Hematopoietic multipotent progenitor cell (in vitro differentiated cells): ENCODE results near the gene IFI6. TPM values are rescaled to one million over a fixed set of nuclear protein-coding genes. Genes with fewer than 3 reads are reported as not detected.
"Not testable (repeated sequence)": the region's sequence is repeated elsewhere in the genome, so short reads cannot be mapped to it uniquely, and the experiment has no call there.

Source experiments
- DNase-seq, 3 donors: peaks; one replicate each; pipeline ENCODE4 v3.0.0-alpha.2; 2011 to 2015; ENCODE audit warnings: low read depth in 2 of 3, low spot score in 2 of 3
- total RNA-seq: library from RNA; depleted of rRNA; stranded (reverse); fragments of >200 nt; gene quantifications from one replicate; pipeline ENCODE4 v1.2.3, GENCODE V29; 2012

IFI6 gene
- total RNA-seq, 1 donor = 118 TPM

DNA sequence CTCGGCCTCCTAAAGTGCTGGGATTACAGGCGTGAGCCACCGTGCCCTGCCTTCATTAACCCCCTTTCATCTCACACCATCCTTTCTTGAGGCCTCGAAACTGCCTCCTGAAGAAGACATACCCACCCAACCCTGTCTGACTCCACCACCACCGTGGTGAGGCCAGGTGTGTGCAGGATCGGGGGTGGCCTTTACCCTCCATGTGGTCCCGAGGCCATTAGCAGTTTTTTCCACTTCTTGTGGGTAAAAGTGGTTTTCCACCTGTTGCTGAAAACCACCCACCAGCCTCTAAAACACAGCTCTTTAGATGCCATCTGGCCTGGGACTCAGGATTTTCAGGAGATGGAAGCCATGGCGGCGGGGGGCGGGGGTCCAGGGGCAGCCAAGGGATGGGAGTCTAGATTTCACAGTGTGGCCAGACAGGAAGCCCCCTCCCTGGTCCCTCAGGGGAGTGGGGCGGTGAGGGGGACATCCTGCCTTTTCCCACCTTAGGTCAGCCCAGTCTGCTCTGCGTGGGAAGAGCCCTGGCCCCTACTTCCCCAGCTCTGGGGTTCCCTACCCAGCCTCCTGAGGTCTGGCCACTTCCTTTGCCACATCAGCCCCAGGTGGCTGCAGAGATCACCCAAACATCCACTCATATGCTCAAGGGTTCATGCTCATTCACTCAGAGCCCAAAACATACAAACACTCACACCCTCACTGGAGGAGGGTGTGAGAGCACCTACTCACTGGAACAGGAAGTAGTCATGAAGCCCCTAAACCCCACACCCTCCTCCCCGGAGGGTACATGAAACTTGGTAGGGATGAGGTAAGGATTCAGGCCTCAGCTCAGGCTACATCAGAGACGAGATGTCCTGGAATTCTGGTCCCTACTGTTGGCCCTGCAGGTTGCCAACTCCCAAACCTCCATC, 39.4 kb downstream of the IFI6 start:
- peak in 2 of 3 donors; percentile 60 to 67 for DNase-seq

DNA sequence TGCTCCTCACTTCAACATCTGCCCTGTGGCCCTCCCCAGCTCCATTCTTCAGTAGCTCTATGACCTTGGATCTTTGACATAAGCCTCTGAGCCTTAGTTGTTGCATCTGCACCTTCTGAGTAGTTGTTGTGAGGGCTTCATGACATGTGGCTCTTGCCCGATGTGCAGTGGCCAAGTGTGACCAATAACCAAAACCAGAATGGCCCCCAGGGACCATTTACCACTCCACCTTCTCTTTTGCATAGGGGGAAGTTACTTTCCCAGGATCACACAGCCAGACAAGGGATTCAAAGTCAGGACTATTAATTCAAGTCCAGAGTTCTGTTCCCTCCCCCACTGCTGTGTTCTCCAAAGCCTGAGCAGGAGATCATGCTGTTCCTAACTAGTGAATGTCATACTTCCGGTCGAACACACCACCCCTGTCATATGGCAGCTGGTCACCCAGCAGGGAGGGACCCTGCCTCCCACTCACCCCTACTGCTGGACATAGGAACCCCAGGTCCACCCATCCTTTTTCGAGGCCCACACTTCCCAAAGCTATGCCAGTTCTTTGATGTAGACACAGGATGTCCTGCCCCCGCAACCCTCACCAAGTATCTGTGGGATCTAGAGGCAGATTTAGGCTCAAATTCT, 41.0 kb downstream of the IFI6 start:
- DNase-seq = no peak

DNA sequence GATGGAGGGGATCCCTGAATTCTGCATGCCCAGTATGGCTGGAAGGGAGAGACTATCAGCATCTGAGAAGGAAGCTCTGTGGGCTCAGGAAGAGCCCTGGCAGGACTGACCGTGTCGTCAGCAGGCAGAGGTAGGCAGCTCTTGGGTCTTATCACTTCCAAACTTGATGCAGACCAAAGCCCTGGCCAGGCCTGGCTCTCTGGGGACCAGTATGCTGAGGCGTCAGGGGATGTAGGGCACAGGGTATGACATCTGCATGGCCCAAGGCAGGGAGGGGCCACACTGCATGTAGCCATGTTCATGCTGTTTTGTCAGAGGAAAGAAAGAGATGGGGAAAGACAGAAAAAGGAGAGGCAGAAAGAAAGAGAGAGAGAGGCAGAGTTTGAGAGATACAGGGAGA, 43.3 kb downstream of the IFI6 start:
- DNase-seq = no peak

DNA sequence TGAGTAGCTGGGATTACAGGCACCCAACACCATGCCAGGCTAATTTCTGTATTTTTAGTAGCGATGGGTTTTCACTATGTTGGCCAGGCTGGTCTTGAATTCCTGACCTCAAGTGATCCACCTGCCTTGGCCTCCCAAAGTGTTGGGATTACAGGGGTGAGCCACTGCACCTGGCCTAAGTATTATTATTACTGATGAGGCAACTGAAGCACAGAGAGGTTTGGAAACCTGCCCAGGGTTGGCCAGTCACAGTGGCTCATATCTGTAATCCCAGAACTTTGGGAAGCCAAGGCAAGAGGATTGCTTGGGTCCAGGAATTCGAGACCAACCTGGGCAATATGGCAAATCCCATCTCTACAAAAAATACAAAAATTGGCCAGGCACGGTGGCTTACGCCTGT, 44.3 kb downstream of the IFI6 start:
- DNase-seq = not testable (repeated sequence)

DNA sequence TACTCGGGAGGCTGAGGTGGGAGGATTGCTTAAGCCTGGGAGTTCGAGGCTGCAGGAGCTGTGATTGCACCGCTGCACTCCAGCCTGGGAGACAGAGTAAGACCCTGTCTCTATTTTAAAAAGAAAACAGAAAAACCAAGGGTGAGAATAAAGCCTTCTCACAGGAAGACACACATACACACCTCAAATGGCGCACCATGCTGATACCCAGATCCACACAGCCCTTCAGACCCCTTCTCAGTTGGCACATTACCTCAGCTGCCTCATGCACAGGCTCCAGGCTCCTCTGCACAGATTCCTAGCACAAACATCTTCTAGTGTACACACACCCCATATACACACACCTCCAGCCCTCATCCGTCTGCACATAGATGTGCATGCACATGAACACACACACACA, 44.9 kb downstream of the IFI6 start:
- DNase-seq = no peak

DNA sequence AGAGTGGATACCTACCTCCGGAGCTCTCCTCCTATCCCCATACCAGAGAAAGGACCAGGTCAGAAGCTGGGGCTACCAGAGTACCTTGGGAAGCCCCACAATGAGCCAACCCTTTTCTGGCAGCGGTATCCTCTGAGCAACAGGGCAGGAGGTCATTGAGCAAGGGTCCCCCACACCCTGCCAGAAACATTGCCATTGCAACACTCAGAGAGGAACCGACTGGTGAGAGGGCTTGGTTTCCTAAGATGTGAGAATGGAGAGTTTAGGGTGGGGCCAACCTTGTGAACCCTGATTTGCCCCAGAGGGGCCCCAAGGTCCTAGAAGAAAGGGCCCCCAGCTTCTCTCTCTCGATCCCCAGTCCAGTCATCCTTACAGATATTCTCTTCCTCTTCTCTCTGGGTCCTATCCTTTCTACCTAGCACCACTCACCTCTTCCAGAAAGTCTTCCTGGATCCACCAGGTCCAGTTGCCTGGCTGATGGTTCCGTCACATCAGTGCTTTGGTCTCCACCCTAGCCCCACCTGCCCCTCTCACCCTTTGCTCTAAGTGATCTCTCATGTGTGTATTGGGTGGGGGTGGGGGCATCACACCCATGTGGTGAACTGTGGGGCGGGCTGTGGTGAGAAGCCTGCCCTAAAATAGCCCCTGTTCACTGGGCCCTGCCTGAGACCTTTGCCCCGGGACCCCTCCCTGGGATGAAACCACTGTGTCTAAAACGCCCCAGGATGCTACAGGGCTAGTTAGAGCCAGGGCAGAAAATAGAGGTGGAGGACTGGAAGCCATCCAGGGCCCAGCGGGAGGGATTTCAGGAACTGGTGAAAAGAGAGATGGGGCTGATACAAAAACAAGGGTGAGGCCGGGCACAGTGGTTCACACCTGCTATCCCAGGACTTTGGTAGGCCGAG, 45.7 kb downstream of the IFI6 start:
- no peak for DNase-seq

DNA sequence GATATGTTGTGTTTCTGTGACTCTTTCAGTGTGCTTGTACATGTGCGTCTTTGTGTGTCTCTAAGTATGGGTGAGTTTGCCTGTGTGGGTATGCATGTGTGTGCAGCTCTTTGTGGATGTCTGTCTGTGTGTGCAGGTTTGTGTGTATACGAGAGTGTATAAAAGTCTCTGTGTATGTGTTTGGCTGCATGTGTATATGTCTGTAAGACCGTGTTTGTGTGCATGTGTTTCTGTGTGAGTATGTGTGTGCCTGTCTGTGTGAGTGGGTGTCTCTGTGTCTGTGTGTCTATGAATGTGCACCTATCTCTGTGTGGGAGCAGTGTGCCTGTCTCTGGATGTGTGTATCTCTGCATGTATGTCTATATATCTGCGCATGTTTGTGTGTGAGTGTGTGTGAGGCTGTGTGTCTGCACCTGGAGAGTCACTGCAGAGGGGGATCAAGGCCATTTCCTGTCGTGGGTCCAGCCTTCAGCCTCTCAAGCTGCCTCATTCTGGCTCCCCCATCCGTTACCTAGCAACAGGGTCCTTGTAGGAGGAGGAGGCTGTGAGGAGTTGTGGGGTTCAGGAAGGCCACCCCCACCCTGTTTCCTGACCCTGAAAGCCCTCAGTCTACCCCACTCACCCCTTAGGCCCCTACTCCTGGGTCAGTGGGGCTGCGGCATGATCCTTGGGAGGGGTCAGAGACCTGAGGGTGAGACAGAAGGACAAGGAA, 47.4 kb downstream of the IFI6 start:
- DNase-seq = peak in 1 of 3 donors; percentile 43

DNA sequence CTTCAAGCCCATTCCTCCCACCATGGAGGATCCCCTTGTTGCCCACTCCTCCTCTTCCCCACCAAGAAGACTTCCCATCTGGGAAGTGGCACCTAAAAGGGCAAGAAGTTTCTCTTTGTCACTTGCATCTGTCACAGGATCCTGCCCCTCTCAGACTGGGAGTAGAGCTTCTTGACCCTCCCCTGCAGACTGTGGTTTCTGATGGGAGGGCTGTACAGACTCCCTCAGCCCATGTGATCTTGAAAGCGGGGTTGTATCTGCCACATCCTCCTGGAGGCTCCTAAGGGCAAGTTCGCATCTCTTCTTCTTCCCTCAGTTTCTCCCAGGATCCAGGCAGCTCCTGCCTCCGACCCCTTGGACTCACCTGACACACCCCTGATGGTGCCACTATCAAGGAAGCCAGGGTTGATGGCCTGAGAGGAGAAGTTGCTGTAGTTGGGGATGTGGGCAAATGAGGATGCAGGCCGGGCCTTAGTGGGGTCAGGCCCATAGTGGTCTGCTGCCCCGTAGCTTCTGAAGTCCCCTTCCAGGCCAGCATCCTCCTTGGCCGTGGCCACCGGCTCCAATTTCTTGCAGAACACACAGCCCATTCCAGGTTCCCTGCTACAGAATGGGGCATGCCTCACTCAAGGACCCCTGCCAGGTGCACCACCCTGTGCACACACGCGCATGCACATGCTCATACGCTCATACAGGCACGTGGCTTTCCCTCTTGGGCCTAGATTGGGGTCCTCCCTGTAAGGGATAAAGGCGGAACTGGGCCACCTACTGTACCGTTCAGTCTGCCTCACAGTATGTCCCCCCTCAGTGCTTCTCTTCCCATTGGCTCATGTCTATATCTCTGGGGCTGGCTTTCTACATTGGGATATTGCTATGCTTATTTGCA, 48.4 kb downstream of the IFI6 start:
- no peak for DNase-seq

DNA sequence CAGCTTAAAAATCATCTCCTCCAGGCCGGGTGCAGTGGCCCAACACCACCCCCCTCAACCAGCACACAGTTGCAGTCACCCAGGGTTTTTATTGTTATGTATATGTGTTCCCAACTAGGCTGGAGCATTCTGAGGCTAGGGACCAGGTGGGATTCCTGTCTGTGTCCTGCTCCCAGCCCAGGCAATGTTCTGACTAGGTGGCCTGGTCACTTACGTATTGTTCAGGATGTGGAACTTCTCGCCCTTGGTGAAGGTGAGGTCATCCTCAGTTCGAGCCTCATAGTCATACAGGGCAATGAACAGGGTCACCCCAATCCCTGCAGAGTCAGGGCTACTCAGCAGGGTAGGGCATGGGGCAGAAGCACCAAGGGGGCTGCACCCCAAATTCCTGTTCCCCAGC, 49.2 kb downstream of the IFI6 start:
- DNase-seq = no peak

DNA sequence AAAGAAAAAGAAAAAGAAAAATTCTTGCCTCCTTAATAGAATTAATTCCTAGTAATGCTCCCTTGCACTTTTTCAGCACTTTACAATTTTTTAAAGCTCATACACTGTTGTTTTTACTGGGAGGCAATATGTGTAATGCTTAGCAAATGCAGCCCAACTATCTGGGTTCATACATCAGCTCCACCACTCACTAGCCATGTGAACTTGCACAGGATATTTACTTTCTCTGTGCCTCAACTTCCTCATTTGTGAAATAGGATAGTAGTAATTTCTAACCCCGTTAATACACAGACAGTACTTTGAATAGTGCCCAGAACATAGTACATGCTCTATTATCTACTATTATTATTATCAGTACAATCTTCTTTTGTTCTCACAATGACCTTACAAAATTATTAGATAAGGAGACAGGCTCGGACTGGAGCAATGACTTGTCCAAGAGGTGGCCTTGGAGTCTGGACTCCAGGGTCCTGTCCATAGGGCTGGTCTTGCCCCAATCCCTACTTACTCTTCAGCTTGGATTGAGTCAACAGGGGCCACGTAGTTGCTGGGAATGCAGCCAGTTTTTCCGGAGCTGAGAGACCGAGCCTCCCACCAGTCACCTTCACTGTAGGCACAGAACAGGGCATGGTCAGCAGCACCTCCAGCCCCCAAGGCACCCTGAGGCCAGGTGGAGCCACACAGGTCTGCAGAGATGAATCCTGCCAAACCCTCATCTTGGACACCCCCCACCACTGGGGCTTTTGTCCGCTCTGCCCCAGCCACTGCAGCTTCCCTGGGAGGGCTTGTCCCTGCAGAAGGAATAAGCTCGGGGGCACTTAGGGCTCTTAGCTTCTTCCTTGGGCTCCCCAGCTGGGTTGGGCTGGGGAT, 50.7 kb downstream of the IFI6 start:
- DNase-seq = no peak

DNA sequence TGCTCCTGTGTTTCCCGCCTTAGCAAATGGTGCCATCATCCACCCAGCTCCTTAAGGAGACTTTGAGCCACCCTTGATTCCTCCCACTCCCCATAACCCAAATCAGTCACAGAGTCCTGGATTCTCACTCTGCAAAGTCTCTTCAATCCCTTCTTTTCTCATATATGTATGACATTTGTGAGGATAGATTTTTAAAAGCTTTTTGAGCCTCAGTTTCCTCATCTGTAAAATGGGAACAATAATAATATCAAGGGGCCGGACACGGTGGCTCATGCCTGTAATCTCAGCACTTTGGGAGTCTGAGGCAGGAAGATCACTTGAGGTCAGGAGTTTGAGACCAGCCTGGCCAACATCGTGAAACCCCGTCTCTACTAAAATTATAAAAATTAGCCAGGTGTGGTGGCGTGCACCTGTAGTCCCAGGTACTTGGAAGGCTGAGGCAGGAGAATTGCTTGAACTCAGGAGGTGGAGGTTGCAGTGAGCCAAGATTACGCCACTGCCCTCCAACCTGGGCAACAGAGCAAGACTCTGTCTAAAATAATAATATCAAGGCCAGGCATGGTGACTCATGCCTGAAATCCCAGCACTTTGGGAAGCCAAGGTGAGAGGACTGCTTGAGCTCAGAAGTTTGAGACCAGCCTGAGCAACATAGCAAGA, 52.1 kb downstream of the IFI6 start:
- not testable (repeated sequence) for DNase-seq

DNA sequence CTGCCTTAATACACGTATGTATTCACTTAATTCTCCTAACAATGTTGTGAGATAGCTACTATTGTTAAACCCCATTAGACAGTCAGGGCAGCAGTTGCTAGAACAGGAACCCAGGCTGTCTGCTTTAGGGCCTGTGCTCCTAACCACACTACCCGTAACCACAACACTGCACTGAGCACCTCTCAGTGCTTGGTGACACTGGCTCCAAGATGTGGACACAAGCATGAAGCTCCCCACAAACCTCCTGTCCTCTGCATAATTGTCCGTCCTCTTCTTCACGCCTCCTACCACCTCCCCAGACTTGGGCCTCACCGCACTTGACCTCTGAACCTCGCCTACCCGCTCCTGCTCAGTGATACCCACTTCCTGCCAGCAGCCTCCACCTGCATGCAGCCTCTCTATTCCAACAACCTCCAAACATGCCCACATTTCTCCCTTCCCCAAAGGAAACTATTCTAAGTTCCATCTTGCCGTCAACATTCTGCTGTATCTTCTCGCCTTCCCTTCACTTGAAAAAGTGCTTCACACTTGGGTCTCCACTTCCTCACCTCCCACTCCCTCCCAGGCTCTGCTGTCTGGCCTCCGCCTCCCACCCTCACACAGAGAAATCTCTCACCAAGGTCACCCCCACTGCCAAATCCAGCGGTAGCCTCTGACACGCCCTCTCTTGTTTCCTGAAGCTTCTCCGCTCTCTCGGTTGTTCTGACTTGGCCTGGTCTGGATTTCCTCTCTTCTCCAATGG, 53.5 kb downstream of the IFI6 start:
- DNase-seq = peak in 2 of 3 donors; percentile 63 to 83

DNA sequence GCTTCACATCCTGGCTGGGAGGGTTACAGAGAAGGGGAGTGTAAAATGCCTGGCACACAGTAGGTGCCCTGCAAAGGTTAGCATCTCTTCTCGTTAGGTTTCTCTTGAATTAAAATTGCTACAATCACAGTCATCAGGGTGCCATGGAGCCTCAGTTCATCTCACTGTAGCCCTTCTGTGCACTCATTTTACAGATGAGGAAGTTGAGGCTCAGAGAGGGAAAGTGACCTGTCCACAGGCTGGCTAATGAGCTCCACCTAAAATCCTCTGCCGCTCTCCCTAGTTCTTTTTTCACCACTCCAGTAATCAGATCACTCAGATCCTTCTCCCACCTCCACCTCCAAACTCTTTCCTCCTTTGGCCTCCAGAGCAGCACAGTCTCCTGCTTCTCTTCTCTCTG, 54.6 kb downstream of the IFI6 start:
- DNase-seq = no peak

DNA sequence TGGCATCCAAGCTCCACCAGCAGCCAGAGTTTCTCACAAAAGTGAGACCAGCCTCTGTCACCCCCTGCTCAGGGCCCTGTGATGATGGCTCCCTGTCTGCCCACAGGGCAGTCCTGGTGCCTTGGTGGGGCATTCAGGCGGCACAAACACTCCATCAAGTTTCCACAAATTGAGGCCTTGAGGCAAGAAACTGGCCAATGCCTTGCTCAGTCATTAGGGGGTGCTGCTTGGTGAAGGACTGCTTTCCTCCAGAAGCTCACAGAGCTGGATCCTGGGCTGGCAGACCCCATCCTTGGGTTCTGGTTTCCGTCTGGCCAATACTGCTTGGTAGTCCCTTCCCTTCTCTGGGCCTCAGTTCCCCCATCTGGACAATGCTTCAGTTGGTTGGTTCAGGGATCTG, 55.6 kb downstream of the IFI6 start:
- DNase-seq = peak in 1 of 3 donors; percentile 36
